ENCODE measurements around the gene RAB26.

The RAB26 gene

GRCh38 chr16:2159175-2159838 is 10.9 kb downstream of the RAB26 start:
- no peak for DNase-seq (ENCODE audit: low read depth in 2 of 2)

GRCh38 chr16:2160915-2161551 is 12.6 kb downstream of the RAB26 start:
- no peak for DNase-seq (ENCODE audit: low read depth in 2 of 2)

GRCh38 chr16:2161911-2162310 is 13.5 kb downstream of the RAB26 start:
- DNase-seq (ENCODE audit: low read depth in 2 of 2): no peak

- no peak for DNase-seq (ENCODE audit: low read depth in 2 of 2)
Measured at GRCh38 chr16:2162676-2163118, 14.3 kb downstream of the RAB26 start.

- DNase-seq (ENCODE audit: low read depth in 2 of 2): no peak
Measured at GRCh38 chr16:2163211-2163881, 14.9 kb downstream of the RAB26 start.

GRCh38 chr16:2165861-2166260 is 17.4 kb downstream of the RAB26 start:
- DNase-seq (ENCODE audit: low read depth in 2 of 2): no peak

GRCh38 chr16:2166263-2167067 is 18.0 kb downstream of the RAB26 start:
- no peak for DNase-seq (ENCODE audit: low read depth in 2 of 2)

- DNase-seq (ENCODE audit: low read depth in 2 of 2): no peak
Measured at GRCh38 chr16:2167068-2167638, 18.7 kb downstream of the RAB26 start.

GRCh38 chr16:2170080-2170479 is 21.7 kb downstream of the RAB26 start:
- DNase-seq (ENCODE audit: low read depth in 2 of 2): no peak

- DNase-seq (ENCODE audit: low read depth in 2 of 2): no peak
Measured at GRCh38 chr16:2170587-2171435, 22.4 kb downstream of the RAB26 start.

GRCh38 chr16:2171601-2172178 is 23.3 kb downstream of the RAB26 start:
- DNase-seq (ENCODE audit: low read depth in 2 of 2): no peak

- no peak for DNase-seq (ENCODE audit: low read depth in 2 of 2)
Measured at GRCh38 chr16:2172688-2173335, 24.4 kb downstream of the RAB26 start.

GRCh38 chr16:2173366-2173765 is 24.9 kb downstream of the RAB26 start:
- no peak for DNase-seq (ENCODE audit: low read depth in 2 of 2)

GRCh38 chr16:2173916-2174315 is 25.5 kb downstream of the RAB26 start:
- DNase-seq (ENCODE audit: low read depth in 2 of 2): no peak

GRCh38 chr16:2174396-2175131 is 26.1 kb downstream of the RAB26 start:
- no peak for DNase-seq (ENCODE audit: low read depth in 2 of 2)

- DNase-seq (ENCODE audit: low read depth in 2 of 2): no peak
Measured at GRCh38 chr16:2175454-2175853, 27.0 kb downstream of the RAB26 start.

- DNase-seq (ENCODE audit: low read depth in 2 of 2): no peak
Measured at GRCh38 chr16:2176047-2176446, 27.6 kb downstream of the RAB26 start.

GRCh38 chr16:2177101-2177500 is 28.7 kb downstream of the RAB26 start:
- DNase-seq (ENCODE audit: low read depth in 2 of 2): no peak

- DNase-seq (ENCODE audit: low read depth in 2 of 2): no peak
Measured at GRCh38 chr16:2177561-2177960, 29.1 kb downstream of the RAB26 start.

Data from stimulated activated CD4-positive, alpha-beta T cell treated with anti-CD3 and anti-CD28 coated beads, Interleukin-1b, Interleukin-23, amount 100 ng/mL, for 4 hours (primary cell).